PC-9 (cell line): ENCODE data around the gene SCAI. TPM values are rescaled to one million over a fixed set of nuclear protein-coding genes. Genes with fewer than 3 reads are reported as not detected.

Experiments used
- BruUV-seq: library from RNA; stranded (reverse); fragments of 400-500 nt; replicated peaks from 2 replicates; lab custom pipeline; 2021; lab: Mats Ljungman, UMichigan
- CTCF ChIA-PET: fragments of 300-600 bp; sonication (Branson Sonifier 250); formaldehyde crosslinking; loops from one replicate; lab custom pipeline; 2022; ENCODE audit warnings: antibody characterized with exemption; lab: Charles Lee
- POLR2A ChIA-PET: fragments of 300-600 bp; sonication (Branson Sonifier 250); formaldehyde crosslinking; loops from one replicate; lab custom pipeline; 2022; ENCODE audit warnings: antibody characterized with exemption; ENCODE audit not compliant: unreplicated experiment; lab: Charles Lee
- DNase-seq, 2 experiments: peaks; one replicate each; pipeline versions ENCODE4 v3.0.0 to v3.0.0-alpha.2; 2015 to 2022; ENCODE audit warnings: mixed read lengths in 1 of 2
- H2AFZ ChIP-seq: fragments of 200-600 bp; sonication (generic); 2 replicates; pipeline ENCODE4 v1.8.1; 2017; ENCODE audit warnings: antibody characterized with exemption
- H3F3A ChIP-seq: fragments of 200-600 bp; sonication (generic); 2 replicates; pipeline ENCODE4 v1.8.1; 2017; ENCODE audit warnings: antibody characterized with exemption, mild to moderate bottlenecking, low read depth; ENCODE audit not compliant: insufficient read depth
- H3K27ac ChIP-seq: fragments of 200-600 bp; sonication (generic); 2 replicates; pipeline ENCODE4 v1.6.1; 2016; ENCODE audit warnings: mixed run types
- H3K27me3 ChIP-seq: fragments of 200-600 bp; sonication (generic); 2 replicates; pipeline ENCODE4 v1.6.1; 2016; ENCODE audit warnings: low read depth, mixed run types; ENCODE audit not compliant: insufficient read depth
- H3K36me3 ChIP-seq: fragments of 200-600 bp; sonication (generic); 2 replicates; pipeline ENCODE4 v1.6.1; 2016; ENCODE audit warnings: low read depth, mixed run types
- H3K4me1 ChIP-seq: fragments of 200-600 bp; sonication (generic); replicated peaks from 2 replicates; pipeline ENCODE4 v1.6.1; 2016; ENCODE audit warnings: mixed run types; ENCODE audit not compliant: insufficient read depth
- H3K4me2 ChIP-seq: fragments of 200-600 bp; sonication (generic); 2 replicates; pipeline ENCODE4 v1.6.1; 2017; ENCODE audit warnings: mixed run types
- H3K4me3 ChIP-seq: fragments of 200-600 bp; sonication (generic); 2 replicates; pipeline ENCODE4 v1.6.1; 2016; ENCODE audit warnings: mixed run types
- H3K79me2 ChIP-seq: fragments of 200-600 bp; sonication (generic); 2 replicates; pipeline ENCODE4 v1.6.1; 2017; ENCODE audit warnings: low read depth, mixed run types
- H3K9me2 ChIP-seq: fragments of 200-600 bp; sonication (generic); 2 replicates; pipeline ENCODE4 v1.8.1; 2017; ENCODE audit warnings: mild to moderate bottlenecking; ENCODE audit not compliant: insufficient read depth
- H3K9me3 ChIP-seq: fragments of 200-600 bp; sonication (generic); 2 replicates; pipeline ENCODE4 v1.8.1; 2016; ENCODE audit warnings: low read depth; ENCODE audit not compliant: insufficient read depth
- H4K20me1 ChIP-seq: fragments of 200-600 bp; sonication (generic); 2 replicates; pipeline ENCODE4 v1.8.1; 2017; ENCODE audit not compliant: insufficient read depth
- EZH2 ChIP-seq: fragments of 200-600 bp; sonication (generic); IDR thresholded peaks from 2 replicates; pipeline ENCODE4 v1.8.0; 2017; ENCODE audit warnings: antibody characterized with exemption, low read depth
- intact Hi-C: fragments of 100-400 bp; cut with micrococcal nuclease; formaldehyde crosslinking; loops from one replicate; pipeline ENCODE4 v1.10.0; 2022; ENCODE audit not compliant: unreplicated experiment
- total RNA-seq: library from RNA; stranded (reverse); gene quantifications from 2 replicates; pipeline ENCODE4 v1.2.3, GENCODE V29; 2021
- TF ChIP-seq, protein P1 (sequence below): fragments of 200-600 bp; sonication (generic); conservative IDR thresholded peaks from 2 replicates; pipeline ENCODE4 v1.6.1; 2017; ENCODE audit warnings: mixed run types, antibody characterized with exemption, mild to moderate bottlenecking, moderate library complexity

SCAI gene
- total RNA-seq, 1 experiment from 2014 or later, result 16.0 TPM

GRCh38 chr9:125153712-125154367 lies 10.5 kb upstream of the SCAI start:
- ChIA-PET POLR2A (no interaction called here), CTCF (no interaction called here)
- Histone ChIP-seq H3K27ac (no peak overlapping the region), H3K9me3 (no peaks in the 10 kb centered on the region), H2AFZ (no peak overlapping the region), H3K9me2 (no peaks in the 10 kb centered on the region), H3K4me1 (no peaks in the 10 kb centered on the region), H3K79me2 (no peaks in the 10 kb centered on the region), H4K20me1 (peaks cover 4% of the 10 kb centered on the region; the same call in 1 of the 2 replicates), H3K4me2 (no peak overlapping the region), H3K27me3 (no peaks in the 10 kb centered on the region), H3K36me3 (peaks cover 16% of the 10 kb centered on the region), H3K4me3 (no peak overlapping the region), H3F3A (peaks cover 8% of the 10 kb centered on the region; the same call in 1 of the 2 replicates)
- intact Hi-C loops, result no loop called here
- TF ChIP-seq, protein P1, sequence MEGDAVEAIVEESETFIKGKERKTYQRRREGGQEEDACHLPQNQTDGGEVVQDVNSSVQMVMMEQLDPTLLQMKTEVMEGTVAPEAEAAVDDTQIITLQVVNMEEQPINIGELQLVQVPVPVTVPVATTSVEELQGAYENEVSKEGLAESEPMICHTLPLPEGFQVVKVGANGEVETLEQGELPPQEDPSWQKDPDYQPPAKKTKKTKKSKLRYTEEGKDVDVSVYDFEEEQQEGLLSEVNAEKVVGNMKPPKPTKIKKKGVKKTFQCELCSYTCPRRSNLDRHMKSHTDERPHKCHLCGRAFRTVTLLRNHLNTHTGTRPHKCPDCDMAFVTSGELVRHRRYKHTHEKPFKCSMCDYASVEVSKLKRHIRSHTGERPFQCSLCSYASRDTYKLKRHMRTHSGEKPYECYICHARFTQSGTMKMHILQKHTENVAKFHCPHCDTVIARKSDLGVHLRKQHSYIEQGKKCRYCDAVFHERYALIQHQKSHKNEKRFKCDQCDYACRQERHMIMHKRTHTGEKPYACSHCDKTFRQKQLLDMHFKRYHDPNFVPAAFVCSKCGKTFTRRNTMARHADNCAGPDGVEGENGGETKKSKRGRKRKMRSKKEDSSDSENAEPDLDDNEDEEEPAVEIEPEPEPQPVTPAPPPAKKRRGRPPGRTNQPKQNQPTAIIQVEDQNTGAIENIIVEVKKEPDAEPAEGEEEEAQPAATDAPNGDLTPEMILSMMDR, result no peak
- no peak for TF ChIP-seq EZH2
- no TSS peak for BruUV-seq
- DNase-seq, result no peak

DNA sequence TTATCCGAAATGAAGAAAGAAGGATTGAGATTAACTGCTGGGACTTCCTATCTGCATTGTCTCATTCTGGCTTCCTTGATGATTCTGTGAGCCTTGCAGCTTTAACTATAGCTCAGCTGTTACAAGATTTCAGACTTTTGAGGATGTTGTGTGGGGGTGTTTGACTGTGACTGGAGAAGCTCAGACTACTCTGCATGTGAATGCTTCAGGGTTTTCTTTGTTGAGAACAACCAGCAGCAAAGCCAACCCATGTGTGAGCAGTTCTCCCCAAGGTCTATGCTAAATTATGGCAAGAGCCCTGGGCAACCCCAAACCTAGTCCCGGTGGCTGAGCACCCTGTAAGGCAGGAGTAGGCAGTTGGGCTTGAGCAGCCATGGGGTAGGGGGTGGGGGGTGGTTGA lies 8.4 kb upstream of the SCAI start:
- Histone ChIP-seq H4K20me1 (peaks cover 4% of the 10 kb centered on the region; the same call in 1 of the 2 replicates), H3K9me3 (no peaks in the 10 kb centered on the region), H3F3A (peaks cover 21% of the 10 kb centered on the region; the same call in 1 of the 2 replicates), H3K4me1 (no peaks in the 10 kb centered on the region), H3K36me3 (peaks cover 22% of the 10 kb centered on the region), H3K79me2 (no peaks in the 10 kb centered on the region), H3K9me2 (no peaks in the 10 kb centered on the region), H3K27ac (no peak overlapping the region), H3K4me3 (no peak overlapping the region), H2AFZ (no peak overlapping the region), H3K4me2 (no peak overlapping the region), H3K27me3 (no peaks in the 10 kb centered on the region)
- no peak for DNase-seq
- intact Hi-C loops, result no loop called here
- TF ChIP-seq, protein P1, result no peak
- no peak for TF ChIP-seq EZH2
- ChIA-PET CTCF (no interaction called here), POLR2A (interaction anchor here (0.9 kb wide), 1 partner anchor 138 kb away, joined by 6 read pairs; no protein-coding TSS in a partner anchor)
- no TSS peak for BruUV-seq

GRCh38 chr9:125150349-125151245 lies 7.3 kb upstream of the SCAI start:
- Histone ChIP-seq H3K9me3 (no peaks in the 10 kb centered on the region), H3K79me2 (no peaks in the 10 kb centered on the region), H4K20me1 (peaks cover 4% of the 10 kb centered on the region; the same call in 1 of the 2 replicates), H3K27ac (no peak overlapping the region), H3K4me1 (no peaks in the 10 kb centered on the region), H3K36me3 (peaks cover 22% of the 10 kb centered on the region), H3K4me3 (no peak overlapping the region), H2AFZ (no peak overlapping the region), H3F3A (peaks cover 27% of the 10 kb centered on the region; the same call in 1 of the 2 replicates), H3K4me2 (no peak overlapping the region), H3K27me3 (no peaks in the 10 kb centered on the region), H3K9me2 (no peaks in the 10 kb centered on the region)
- no peak for DNase-seq
- TF ChIP-seq, protein P1, result no peak
- no peak for TF ChIP-seq EZH2
- BruUV-seq, result no TSS peak
- POLR2A ChIA-PET, result interaction anchor here (0.5 kb wide), 1 partner anchor 220 kb away, joined by 3 read pairs; no protein-coding TSS in a partner anchor
- intact Hi-C loops, result no loop called here
- CTCF ChIA-PET, result interaction anchor here (0.5 to 0.7 kb wide), 2 partner anchors 186 to 371 kb away, joined by 3 to 4 read pairs; no protein-coding TSS in a partner anchor
